Measurements from ENCODE around the gene LGALS16. TPM values are rescaled to one million over a fixed set of nuclear protein-coding genes. Genes with fewer than 3 reads are reported as not detected.
"Not testable (repeated sequence)": the region's sequence is repeated elsewhere in the genome, so short reads cannot be mapped to it uniquely, and the experiment has no call there.

The LGALS16 gene
- polyA plus RNA-seq, 1 donor from 2014 or later, result not detected

- Histone ChIP-seq H3K27ac (ENCODE audit: low read length) (no peak overlapping the region), H3K4me2 (ENCODE audit: low read length) (no peak overlapping the region), H3K4me3 (ENCODE audit: low read length) (no peak overlapping the region), H3K36me3 (ENCODE audit: insufficient read depth, low read length) (no peaks in the 10 kb centered on the region), H3K9me3 (ENCODE audit: low read length) (no peaks in the 10 kb centered on the region), H2AFZ (ENCODE audit: low read depth, low read length) (no peak overlapping the region), H3K79me2 (replicated peaks; ENCODE audit: insufficient read depth, low read length) (no peaks in the 10 kb centered on the region), H3F3A (ENCODE audit: insufficient read depth, low read length, poor library complexity, severe bottlenecking) (no peaks in the 10 kb centered on the region), H3K9ac (ENCODE audit: low read length) (no peak overlapping the region), H4K20me1 (ENCODE audit: insufficient read depth) (no peaks in the 10 kb centered on the region), H3K9me2 (ENCODE audit: insufficient read depth, low read length) (no peaks in the 10 kb centered on the region), H3K27me3 (ENCODE audit: insufficient read depth, low read depth, low read length) (no peaks in the 10 kb centered on the region)
- no peak for TF ChIP-seq EZH2 (IDR thresholded peaks at IDR 0.05; ENCODE audit: borderline replicate concordance, insufficient read depth, low read length, poor library complexity, severe bottlenecking)
- TF ChIP-seq TAF1 (IDR thresholded peaks at IDR 0.05; ENCODE audit: low read depth), result no peak
- no peak for TF ChIP-seq EP300 (conservative IDR thresholded peaks at IDR 0.05; ENCODE audit: poor library complexity, severe bottlenecking)
- TF ChIP-seq CTCF (IDR thresholded peaks at IDR 0.05; ENCODE audit: poor library complexity, severe bottlenecking), result no peak
- TF ChIP-seq RAD21 (conservative IDR thresholded peaks at IDR 0.05), result no peak
- no peak for TF ChIP-seq MXI1 (conservative IDR thresholded peaks at IDR 0.05; ENCODE audit: poor library complexity, severe bottlenecking)
- no peak for TF ChIP-seq REST (IDR thresholded peaks at IDR 0.05; ENCODE audit: borderline replicate concordance)
- TF ChIP-seq POLR2AphosphoS5 (IDR thresholded peaks at IDR 0.05), result no peak
- TF ChIP-seq SMC3 (conservative IDR thresholded peaks at IDR 0.05; ENCODE audit: poor library complexity), result no peak
Observed at GRCh38 chr19:39686739-39687138, 31.0 kb downstream of the LGALS16 start.

- H4K20me1 ChIP-seq (ENCODE audit: insufficient read depth); H3K79me2 ChIP-seq (replicated peaks; ENCODE audit: insufficient read depth, low read length); H3K9ac ChIP-seq (ENCODE audit: low read length); H2AFZ ChIP-seq (ENCODE audit: low read depth, low read length); H3K4me3 ChIP-seq (ENCODE audit: low read length); H3F3A ChIP-seq (ENCODE audit: insufficient read depth, low read length, poor library complexity, severe bottlenecking); H3K27ac ChIP-seq (ENCODE audit: low read length); H3K9me3 ChIP-seq (ENCODE audit: low read length); H3K27me3 ChIP-seq (ENCODE audit: insufficient read depth, low read depth, low read length); H3K9me2 ChIP-seq (ENCODE audit: insufficient read depth, low read length); H3K4me2 ChIP-seq (ENCODE audit: low read length); H3K36me3 ChIP-seq (ENCODE audit: insufficient read depth, low read length): not testable (repeated sequence)
Observed at GRCh38 chr19:39688637-39689036, 32.9 kb downstream of the LGALS16 start.

- H3K4me2 ChIP-seq (ENCODE audit: low read length), result no peak overlapping the region
- H3K9me3 ChIP-seq (ENCODE audit: low read length), result no peaks in the 10 kb centered on the region
- H3K27me3 ChIP-seq (ENCODE audit: insufficient read depth, low read depth, low read length), result no peaks in the 10 kb centered on the region
- no peaks in the 10 kb centered on the region for H3K79me2 ChIP-seq (replicated peaks; ENCODE audit: insufficient read depth, low read length)
- no peak overlapping the region for H3K9ac ChIP-seq (ENCODE audit: low read length)
- H3K36me3 ChIP-seq (ENCODE audit: insufficient read depth, low read length), result no peaks in the 10 kb centered on the region
- H3K9me2 ChIP-seq (ENCODE audit: insufficient read depth, low read length), result no peaks in the 10 kb centered on the region
- no peak for TF ChIP-seq TAF1 (IDR thresholded peaks at IDR 0.05; ENCODE audit: low read depth)
- no peak for TF ChIP-seq EP300 (conservative IDR thresholded peaks at IDR 0.05; ENCODE audit: poor library complexity, severe bottlenecking)
- no peak for TF ChIP-seq CTCF (IDR thresholded peaks at IDR 0.05; ENCODE audit: poor library complexity, severe bottlenecking)
- TF ChIP-seq REST (IDR thresholded peaks at IDR 0.05; ENCODE audit: borderline replicate concordance), result no peak
- no peak for TF ChIP-seq EZH2 (IDR thresholded peaks at IDR 0.05; ENCODE audit: borderline replicate concordance, insufficient read depth, low read length, poor library complexity, severe bottlenecking)
- TF ChIP-seq MXI1 (conservative IDR thresholded peaks at IDR 0.05; ENCODE audit: poor library complexity, severe bottlenecking), result no peak
- no peak for TF ChIP-seq POLR2AphosphoS5 (IDR thresholded peaks at IDR 0.05)
- TF ChIP-seq RAD21 (conservative IDR thresholded peaks at IDR 0.05), result no peak
- TF ChIP-seq SMC3 (conservative IDR thresholded peaks at IDR 0.05; ENCODE audit: poor library complexity), result no peak
- H4K20me1 ChIP-seq (ENCODE audit: insufficient read depth), result no peaks in the 10 kb centered on the region
- H2AFZ ChIP-seq (ENCODE audit: low read depth, low read length), result no peak overlapping the region
- no peak overlapping the region for H3K27ac ChIP-seq (ENCODE audit: low read length)
- H3F3A ChIP-seq (ENCODE audit: insufficient read depth, low read length, poor library complexity, severe bottlenecking), result no peaks in the 10 kb centered on the region
- H3K4me3 ChIP-seq (ENCODE audit: low read length), result no peak overlapping the region
Observed at GRCh38 chr19:39692166-39692565, 36.5 kb downstream of the LGALS16 start.

Data from neural cell (in vitro differentiated cells).